SK-N-SH (cell line): ENCODE results near the gene TTC21A.

Experiments used
- CTCF ChIP-seq: fragments of 200-600 bp; sonication (generic); IDR thresholded peaks from 2 replicates; pipeline ENCODE4 v1.6.1; 2017; ENCODE audit warnings: antibody characterized with exemption, mild to moderate bottlenecking, moderate library complexity
- ELF1 ChIP-seq: IDR thresholded peaks from 2 replicates; pipeline ENCODE4 v1.4.0; 2012
- MAX ChIP-seq: IDR thresholded peaks from 2 replicates; pipeline ENCODE4 v1.4.0; 2012; ENCODE audit warnings: low read depth
- NFIC ChIP-seq: IDR thresholded peaks from 2 replicates; pipeline ENCODE4 v1.4.0; 2012; ENCODE audit warnings: borderline replicate concordance
- RCOR1 ChIP-seq: fragments of 150-350 bp; IDR thresholded peaks from 2 replicates; pipeline ENCODE4 v1.6.1; 2017; ENCODE audit warnings: antibody characterized with exemption, low read length
- REST ChIP-seq: IDR thresholded peaks from 2 replicates; pipeline ENCODE4 v1.6.1; 2012; ENCODE audit warnings: mild to moderate bottlenecking, low read depth, low read length, moderate library complexity
- RFX5 ChIP-seq: IDR thresholded peaks from 2 replicates; pipeline ENCODE4 v1.6.1; 2012; ENCODE audit warnings: mild to moderate bottlenecking, improper control_type of control experiment, low read length
- TAF1 ChIP-seq: IDR thresholded peaks from 2 replicates; pipeline ENCODE4 v1.6.1; 2012; ENCODE audit warnings: low read depth, mild to moderate bottlenecking, low read length, moderate library complexity, borderline replicate concordance
- TEAD4 ChIP-seq: IDR thresholded peaks from 2 replicates; pipeline ENCODE4 v1.4.0; 2012; ENCODE audit warnings: mild to moderate bottlenecking, borderline replicate concordance; ENCODE audit not compliant: insufficient read depth
- USF1 ChIP-seq: IDR thresholded peaks from 2 replicates; pipeline ENCODE4 v1.4.0; 2012; ENCODE audit warnings: low read depth, borderline replicate concordance
- USF2 ChIP-seq: fragments of 150-350 bp; IDR thresholded peaks from 2 replicates; pipeline ENCODE4 v1.6.1; 2017; ENCODE audit warnings: antibody characterized with exemption, low read length, low read depth, borderline replicate concordance
- YY1 ChIP-seq: IDR thresholded peaks from 2 replicates; pipeline ENCODE4 v1.4.0; 2012; ENCODE audit warnings: low read depth, mild to moderate bottlenecking

- TF ChIP-seq CTCF (no peak), RFX5 (no peak), NFIC (no peak), RCOR1 (no peak), TAF1 (no peak), YY1 (no peak), MAX (no peak), TEAD4 (no peak), USF1 (no peak), ELF1 (no peak), REST (no peak), USF2 (no peak)
Measured at GRCh38 chr3:39185326-39185958, 78.0 kb downstream of the TTC21A start.
